DMS53 treated with DMSO at 0.1 percent for 48 hours (cell line): ENCODE data around the gene NAGPA.

Source experiments
- DNase-seq: peaks from one replicate; lab custom pipeline; 2025; ENCODE audit not compliant: unreplicated experiment; lab: John Stamatoyannopoulos, UW

NAGPA gene

DNA sequence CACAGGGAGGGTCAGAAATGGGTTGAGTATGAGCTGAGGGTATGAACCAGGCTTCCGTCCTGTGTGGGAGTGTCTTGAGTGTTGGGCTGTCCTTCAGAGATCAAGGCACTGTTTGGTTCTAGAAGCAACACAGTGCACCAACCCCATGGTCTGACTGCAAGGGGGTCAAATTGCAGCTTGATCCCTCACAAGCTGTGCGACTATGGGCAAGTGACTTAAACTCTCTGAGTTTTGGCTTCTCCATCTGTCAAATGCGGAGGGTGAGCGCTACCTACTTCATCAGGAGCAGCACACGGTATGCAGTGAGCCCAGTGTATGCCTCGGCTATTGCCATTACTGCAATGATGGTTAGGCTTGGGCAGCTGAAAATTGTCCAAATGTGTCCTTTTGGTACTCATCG, 54.6 kb downstream of the NAGPA start:
- no peak for DNase-seq

DNA sequence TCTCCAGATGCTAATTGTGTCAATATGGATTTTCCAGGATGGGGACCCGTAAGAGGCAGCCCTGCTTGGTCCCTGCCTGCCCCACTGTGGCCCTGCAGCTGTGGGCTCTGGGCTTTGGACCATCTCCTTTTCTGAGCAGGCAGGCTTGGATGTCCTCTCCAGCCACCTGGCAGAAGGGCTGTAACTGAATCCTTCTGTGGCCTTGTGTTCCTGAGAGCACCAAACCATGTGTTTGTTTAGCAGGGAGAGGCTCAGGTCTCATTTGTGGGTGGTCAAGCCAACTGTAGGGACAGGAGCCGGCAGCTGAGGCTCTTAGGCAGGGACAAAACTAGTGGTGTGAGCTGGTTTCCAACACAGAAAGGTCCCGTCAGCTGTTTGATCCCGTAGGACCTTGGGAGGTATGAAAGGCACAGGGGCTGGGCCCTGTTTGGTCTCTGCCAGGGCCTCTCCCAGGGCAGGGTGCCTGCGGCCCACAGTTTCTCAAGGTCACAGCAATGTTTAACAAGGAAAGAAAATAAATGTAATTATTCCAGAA, 57.1 kb downstream of the NAGPA start:
- DNase-seq: no peak

DNA sequence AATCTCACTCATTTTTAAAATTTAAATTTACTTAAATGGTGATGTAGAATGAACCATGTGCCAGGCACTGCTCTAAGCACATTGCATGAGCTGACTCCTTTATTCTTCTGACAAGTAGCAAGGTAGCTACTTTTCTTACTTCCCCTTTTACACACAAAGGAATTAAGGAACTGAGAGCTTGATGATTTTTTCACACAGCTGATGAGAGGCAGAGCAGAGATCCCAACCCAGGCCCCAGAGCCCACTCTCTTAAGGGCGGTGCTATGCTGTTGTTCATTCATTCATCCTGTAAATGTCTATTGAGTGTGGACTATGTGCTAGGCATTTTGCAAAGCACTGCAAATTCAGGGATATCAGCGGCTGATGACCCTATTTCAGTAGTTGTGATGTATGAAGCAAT, 57.7 kb downstream of the NAGPA start:
- no peak for DNase-seq
